Measurements from ENCODE around the gene BTNL9. TPM values are rescaled to one million over a fixed set of nuclear protein-coding genes. Genes with fewer than 3 reads are reported as not detected.
"Not testable (repeated sequence)": the region's sequence is repeated elsewhere in the genome, so short reads cannot be mapped to it uniquely, and the experiment has no call there.

The BTNL9 gene
- total and polyA plus RNA-seq, 2 of the 4 experiments (the other 2 are of a cell fraction) = not detected

- Histone ChIP-seq H2BK15ac (ENCODE audit: low read depth, low read length) (no peak overlapping the region), H2BK120ac (ENCODE audit: low read depth, low read length) (no peak overlapping the region), H4K8ac (ENCODE audit: low read depth in 2 of 2, low read length in 2 of 2) (no peak overlapping the region), H3K4ac (ENCODE audit: low read depth, low read length) (no peak overlapping the region), H3K9me3 (ENCODE audit: control insufficient read depth, insufficient read depth, low read length) (no peaks in the 10 kb centered on the region), H3K27me3 (ENCODE audit: control insufficient read depth, insufficient read depth, low read length) (no peaks in the 10 kb centered on the region), H3K27ac (ENCODE audit: insufficient read depth, low read length) (no peak overlapping the region), H2BK20ac (ENCODE audit: low read depth, low read length) (no peak overlapping the region), H4K20me1 (ENCODE audit: insufficient read depth, low read length) (no peaks in the 10 kb centered on the region), H3K23ac (ENCODE audit: low read depth, low read length) (no peak overlapping the region), H2BK5ac (ENCODE audit: low read depth, low read length, poor library complexity, severe bottlenecking) (no peak overlapping the region), H3K56ac (ENCODE audit: extremely low read depth, insufficient read depth, low read length) (no peak overlapping the region), H3K79me1 (ENCODE audit: low read depth in 1 of 2, low read length in 2 of 2) (no peaks in the 10 kb centered on the region), H3K4me1 (ENCODE audit: control insufficient read depth, insufficient read depth, low read length) (no peaks in the 10 kb centered on the region), H4K91ac (ENCODE audit: insufficient read depth, low read depth, low read length) (no peak overlapping the region), H2AK9ac (replicated peaks; ENCODE audit: low read depth, low read length, poor library complexity) (no peak overlapping the region), H2AK5ac (ENCODE audit: low read depth, low read length) (no peak overlapping the region), H3K9ac (ENCODE audit: low read depth, low read length) (no peak overlapping the region), H2AFZ (replicated peaks; ENCODE audit: low read length, poor library complexity) (no peak overlapping the region), H3K4me3 (ENCODE audit: insufficient read depth, low read depth, low read length) (no peak overlapping the region), H3K36me3 (ENCODE audit: control insufficient read depth, insufficient read depth, low read length) (no peaks in the 10 kb centered on the region), H3K18ac (ENCODE audit: low read depth, low read length) (no peak overlapping the region), H3K14ac (replicated peaks; ENCODE audit: low read depth, low read length) (no peak overlapping the region), H3K9me1 (ENCODE audit: insufficient read depth, low read length) (no peaks in the 10 kb centered on the region), H4K5ac (ENCODE audit: low read depth, low read length) (no peak overlapping the region), H3K4me2 (ENCODE audit: low read depth, low read length) (no peak overlapping the region)
- intact Hi-C loops (cut with micrococcal nuclease) = no loop called here
- ChIA-PET CTCF (no interaction called here), POLR2A (ENCODE audit: unreplicated experiment) (no interaction called here)
- no peak for TF ChIP-seq NFE2L2 (IDR thresholded peaks at IDR 0.05; ENCODE audit: low read depth, low read length)
- TF ChIP-seq RFX5 (IDR thresholded peaks at IDR 0.05; ENCODE audit: low read depth, low read length) = no peak
- no peak for TF ChIP-seq CHD1 (IDR thresholded peaks at IDR 0.05; ENCODE audit: low read depth, low read length)
- TF ChIP-seq MXI1 (IDR thresholded peaks at IDR 0.05; ENCODE audit: borderline replicate concordance, low read depth, low read length) = no peak
- dilution Hi-C loops (cut with HindIII; ENCODE audit: low sequenced_read_pairs, unreplicated experiment) = no loop called here
- no TSS peak for BruUV-seq (replicated peaks)
- DNase-seq = no peak
- in situ Hi-C loops (cut with MboI; ENCODE audit: low sequenced_read_pairs) = no loop called here
- no peak for ATAC-seq (ENCODE audit: low read depth)
- WGBS, 2 experiments (ENCODE audit: extremely low coverage in 2 of 2, insufficient read length in 1 of 2) = 10% methylated on average over 3 of the region's 7 CpGs; no CpG with 5 or more reads in 1 of the 2 experiments
Observed at GRCh38 chr5:181092428-181092827, 52.4 kb downstream of the BTNL9 start.

GRCh38 chr5:181095162-181095561 is 55.1 kb downstream of the BTNL9 start:
- H3K4me3 ChIP-seq (ENCODE audit: insufficient read depth, low read depth, low read length); H3K36me3 ChIP-seq (ENCODE audit: control insufficient read depth, insufficient read depth, low read length); H3K79me1 ChIP-seq (ENCODE audit: low read depth in 1 of 2, low read length in 2 of 2); H3K23ac ChIP-seq (ENCODE audit: low read depth, low read length); POLR2A ChIA-PET (ENCODE audit: unreplicated experiment); H2BK20ac ChIP-seq (ENCODE audit: low read depth, low read length); H2BK120ac ChIP-seq (ENCODE audit: low read depth, low read length); H3K18ac ChIP-seq (ENCODE audit: low read depth, low read length); in situ Hi-C loops (cut with MboI; ENCODE audit: low sequenced_read_pairs); H3K4ac ChIP-seq (ENCODE audit: low read depth, low read length); H2BK5ac ChIP-seq (ENCODE audit: low read depth, low read length, poor library complexity, severe bottlenecking); H3K27ac ChIP-seq (ENCODE audit: insufficient read depth, low read length); ATAC-seq (ENCODE audit: low read depth); H4K5ac ChIP-seq (ENCODE audit: low read depth, low read length); H2AK9ac ChIP-seq (replicated peaks; ENCODE audit: low read depth, low read length, poor library complexity); DNase-seq; BruUV-seq (replicated peaks); H3K14ac ChIP-seq (replicated peaks; ENCODE audit: low read depth, low read length); H3K9me1 ChIP-seq (ENCODE audit: insufficient read depth, low read length); H3K9ac ChIP-seq (ENCODE audit: low read depth, low read length); H2AFZ ChIP-seq (replicated peaks; ENCODE audit: low read length, poor library complexity); H3K4me1 ChIP-seq (ENCODE audit: control insufficient read depth, insufficient read depth, low read length); H3K27me3 ChIP-seq (ENCODE audit: control insufficient read depth, insufficient read depth, low read length); intact Hi-C loops (cut with micrococcal nuclease); H4K20me1 ChIP-seq (ENCODE audit: insufficient read depth, low read length); CTCF ChIA-PET; H4K8ac ChIP-seq (ENCODE audit: low read depth in 2 of 2, low read length in 2 of 2); dilution Hi-C loops (cut with HindIII; ENCODE audit: low sequenced_read_pairs, unreplicated experiment); H2BK15ac ChIP-seq (ENCODE audit: low read depth, low read length); H3K9me3 ChIP-seq (ENCODE audit: control insufficient read depth, insufficient read depth, low read length); H3K4me2 ChIP-seq (ENCODE audit: low read depth, low read length); H3K56ac ChIP-seq (ENCODE audit: extremely low read depth, insufficient read depth, low read length); H4K91ac ChIP-seq (ENCODE audit: insufficient read depth, low read depth, low read length); H2AK5ac ChIP-seq (ENCODE audit: low read depth, low read length): not testable (repeated sequence)
- WGBS, 2 experiments (ENCODE audit: extremely low coverage in 2 of 2, insufficient read length in 1 of 2) = no CpG with 5 or more reads among the region's 3 CpGs
